GM19043 (cell line): ENCODE measurements around the gene PCNX2.

Experiments used
- ATAC-seq: cut with Tn5 transposase; IDR thresholded peaks from one replicate; pipeline ENCODE4 v1.9.1; 2021; ENCODE audit warnings: low read depth; ENCODE audit not compliant: unreplicated experiment

PCNX2 gene

DNA sequence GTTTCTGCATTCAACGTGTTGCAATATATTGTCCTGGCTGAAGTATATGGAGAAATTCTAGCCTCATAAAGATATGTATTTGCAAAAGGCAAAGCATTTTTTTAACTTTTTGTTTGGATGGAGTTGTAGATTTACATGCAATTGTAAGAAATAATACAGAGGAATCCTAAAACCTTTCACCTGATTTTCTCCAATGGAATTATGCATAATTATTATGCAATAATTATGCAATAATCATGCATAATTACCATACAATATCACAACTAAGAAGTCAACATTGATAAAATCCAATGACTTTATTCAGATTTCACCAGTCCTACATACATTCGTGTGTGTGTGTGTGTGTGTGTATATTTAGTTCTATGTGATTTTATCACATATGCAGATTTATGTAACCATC, 24.5 kb upstream of the PCNX2 start:
- ATAC-seq, result no peak

DNA sequence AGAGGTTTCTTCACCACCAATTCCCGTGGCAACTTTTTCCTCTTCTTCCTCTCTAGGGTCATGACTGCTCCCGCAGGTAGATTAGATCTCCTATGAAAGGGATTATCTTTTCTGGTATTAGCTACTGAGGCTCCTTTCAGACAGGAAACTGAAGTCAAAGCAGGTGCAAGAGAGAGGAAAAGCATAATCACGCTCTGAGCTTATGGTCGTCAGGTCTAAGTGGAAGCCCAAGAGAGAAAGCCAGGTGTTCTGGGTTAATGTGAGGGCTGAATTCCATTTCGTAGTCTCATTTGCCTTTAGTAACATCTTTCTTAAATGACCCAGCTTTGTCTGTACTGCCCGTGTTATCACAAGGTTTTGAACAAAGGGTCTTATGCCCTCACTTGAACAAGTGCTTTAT, 23.7 kb upstream of the PCNX2 start:
- ATAC-seq, result no peak

DNA sequence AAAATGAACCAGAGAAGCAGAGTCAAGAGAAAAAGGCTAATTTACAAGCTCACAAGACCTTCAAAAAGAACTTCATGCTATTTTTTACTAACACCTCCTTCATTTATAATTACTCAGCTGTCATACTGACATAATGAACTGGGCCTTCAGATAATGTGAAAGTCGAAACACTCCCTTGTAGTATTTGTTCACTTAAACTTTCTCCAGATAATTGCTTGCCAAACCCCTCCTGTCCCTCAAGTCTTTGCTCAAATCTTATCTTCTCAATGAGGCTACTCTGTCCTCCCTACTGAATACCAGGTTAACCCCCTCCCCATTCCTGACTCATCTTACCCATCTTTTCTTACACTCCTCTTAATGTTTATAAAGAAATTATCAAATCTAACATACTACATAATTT, 20.9 kb upstream of the PCNX2 start:
- ATAC-seq, result no peak

DNA sequence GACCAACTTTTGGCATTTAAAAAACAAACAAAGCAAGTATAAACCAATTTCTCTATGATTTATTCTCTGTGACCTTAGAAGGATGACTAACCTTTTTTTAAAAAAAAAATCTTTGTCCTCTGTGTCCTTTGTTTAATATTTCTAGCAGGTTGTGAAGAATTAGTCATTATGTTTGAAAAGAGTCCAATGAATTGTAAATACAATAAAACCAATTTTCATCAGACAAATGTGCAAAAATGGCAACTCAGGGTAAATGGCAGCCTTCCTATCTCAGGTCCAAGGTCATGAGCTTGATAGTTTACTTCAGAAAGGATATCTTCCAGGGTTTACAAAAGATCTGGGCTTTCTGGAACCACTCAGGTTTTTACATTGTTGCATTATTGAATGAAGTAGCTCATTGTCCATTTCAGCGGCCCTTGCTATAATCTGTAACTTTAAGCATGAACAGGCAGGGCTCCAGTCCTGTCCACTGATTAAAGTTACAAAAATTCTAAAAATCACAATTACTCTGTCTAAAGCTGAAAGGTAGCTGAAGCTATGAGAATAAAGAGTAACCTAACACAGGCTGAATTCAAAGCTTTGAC, 20.3 kb upstream of the PCNX2 start:
- ATAC-seq, result no peak

DNA sequence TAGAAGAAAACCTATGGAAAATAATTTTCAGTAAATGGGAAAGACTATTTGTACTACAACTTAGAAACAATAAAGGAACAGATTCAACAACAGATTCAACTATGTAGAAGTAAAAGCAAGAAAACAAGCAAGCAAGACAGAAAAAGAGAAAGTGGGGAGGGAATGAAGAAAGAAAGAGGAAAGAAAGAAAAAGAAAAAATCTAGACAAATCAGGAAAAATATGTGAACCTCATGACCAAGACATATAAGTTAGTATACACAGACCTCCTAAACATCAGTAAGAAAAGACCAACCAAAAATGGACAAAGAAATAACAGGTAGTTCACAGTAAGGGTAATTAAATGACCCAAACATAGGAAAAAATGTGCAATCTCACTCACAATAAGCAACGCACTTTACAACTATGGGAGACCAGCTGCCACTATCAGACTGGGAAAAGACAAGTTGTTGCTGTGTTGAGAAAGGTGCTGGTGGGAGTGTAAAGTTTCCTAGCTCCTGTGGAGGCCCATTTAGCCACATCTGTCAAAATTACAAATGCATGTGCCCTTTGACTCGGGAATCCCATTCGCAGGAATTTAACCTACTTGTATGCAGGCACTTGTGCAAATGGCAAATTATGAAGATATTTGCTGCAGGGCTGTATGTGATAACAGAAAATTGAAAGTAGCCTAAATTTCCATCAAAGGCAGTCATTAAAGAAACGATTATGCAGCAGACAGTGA, 18.1 kb upstream of the PCNX2 start:
- ATAC-seq, result no peak

GRCh38 chr1:233304489-233305102, 9.1 kb upstream of the PCNX2 start:
- ATAC-seq, result no peak

GRCh38 chr1:233300326-233300725, 4.8 kb upstream of the PCNX2 start:
- no peak for ATAC-seq

DNA sequence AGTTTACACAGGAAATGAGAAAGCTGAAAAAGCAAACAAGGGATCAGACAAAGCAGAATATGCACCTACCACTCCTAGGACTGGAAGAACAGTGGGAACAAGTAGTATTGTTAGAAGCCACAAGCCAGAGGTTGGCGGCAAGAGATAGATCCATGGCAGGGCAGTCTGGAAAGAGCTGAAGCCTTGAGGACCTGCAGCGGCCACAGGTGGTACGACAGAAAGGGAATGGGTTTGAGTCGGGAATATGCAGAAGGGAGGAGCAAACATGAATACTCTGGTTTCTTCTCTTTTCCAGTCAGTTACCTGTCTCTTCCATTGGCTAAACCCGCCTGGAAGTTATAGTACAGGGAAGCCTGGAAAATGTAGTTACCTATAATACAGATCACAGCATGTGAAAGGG, 3.9 kb upstream of the PCNX2 start:
- ATAC-seq, result no peak

- ATAC-seq, result no peak
These were observed 424 bp upstream of the PCNX2 start for GRCh38 chr1:233295975-233296322.

- ATAC-seq, result peak; percentile 50
These were observed 650 bp downstream of the PCNX2 start for GRCh38 chr1:233294913-233295236.

GRCh38 chr1:233293556-233294446, 1.7 kb downstream of the PCNX2 start:
- no peak for ATAC-seq

DNA sequence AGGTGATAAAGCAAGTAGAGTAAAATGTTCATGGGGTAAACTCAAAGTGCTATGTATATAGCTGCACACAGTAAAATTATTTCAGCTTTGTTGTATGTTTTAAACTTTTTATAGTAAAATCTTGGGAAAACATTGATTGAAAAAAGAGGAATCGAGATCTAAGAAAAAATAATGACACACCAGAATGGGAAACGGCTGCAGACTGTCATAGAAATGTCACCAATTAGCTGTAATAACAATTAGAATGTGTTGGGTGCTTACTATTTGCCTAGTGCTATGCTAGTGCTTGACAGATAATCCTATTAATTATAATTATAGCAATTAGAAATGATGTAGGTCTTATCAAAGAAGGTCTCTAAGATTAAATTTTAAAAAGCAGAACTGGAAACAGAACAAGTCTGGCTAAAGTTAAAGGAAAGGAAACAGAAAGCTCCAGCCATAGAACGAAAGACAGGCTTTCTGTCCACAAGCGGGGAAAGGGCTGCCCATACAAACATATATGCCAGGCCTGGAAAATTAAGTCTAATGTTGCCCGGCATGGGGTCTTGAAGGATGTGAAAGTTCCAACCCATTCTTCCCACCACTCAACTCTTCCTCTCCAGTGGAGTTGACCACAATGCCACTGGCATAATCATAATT, 5.0 kb downstream of the PCNX2 start:
- ATAC-seq, result no peak

DNA sequence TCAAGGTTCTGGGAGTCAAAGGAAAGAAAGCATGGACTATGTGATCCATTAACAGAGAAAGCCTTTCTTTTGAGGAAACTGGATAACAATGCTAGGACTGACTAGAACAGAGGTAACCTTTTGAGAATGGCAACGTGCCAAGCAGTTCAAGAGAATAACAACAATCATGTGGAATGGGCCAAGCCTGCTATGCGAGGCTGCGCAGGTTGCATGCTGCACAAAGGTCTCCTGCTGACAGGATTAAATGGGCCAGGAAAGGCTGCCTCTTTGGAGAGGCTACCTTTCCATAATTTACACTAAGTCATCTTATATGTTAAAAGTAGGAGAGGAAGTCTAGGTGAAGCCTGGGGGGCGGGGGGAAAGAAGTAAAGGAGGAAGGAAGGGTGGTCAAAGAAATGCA, 5.8 kb downstream of the PCNX2 start:
- no peak for ATAC-seq

DNA sequence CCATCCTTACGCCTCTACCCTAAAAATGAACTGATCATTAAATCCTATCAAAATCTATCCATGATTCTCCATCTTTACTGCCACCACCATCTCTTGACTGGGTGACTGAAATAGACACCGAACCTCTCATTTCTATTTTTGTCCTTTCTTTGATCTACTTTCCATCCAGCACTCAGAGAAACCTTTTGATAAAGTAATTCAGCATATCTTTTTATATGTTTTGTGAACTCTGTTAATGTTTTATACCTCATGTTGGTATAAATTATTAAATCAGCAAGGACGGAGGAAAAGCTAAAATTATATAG, 13.0 kb downstream of the PCNX2 start:
- no peak for ATAC-seq

GRCh38 chr1:233281711-233282581, 13.6 kb downstream of the PCNX2 start:
- ATAC-seq, result peak; percentile 85

- ATAC-seq, result no peak
These were observed 15.6 kb downstream of the PCNX2 start for GRCh38 chr1:233279971-233280370.

DNA sequence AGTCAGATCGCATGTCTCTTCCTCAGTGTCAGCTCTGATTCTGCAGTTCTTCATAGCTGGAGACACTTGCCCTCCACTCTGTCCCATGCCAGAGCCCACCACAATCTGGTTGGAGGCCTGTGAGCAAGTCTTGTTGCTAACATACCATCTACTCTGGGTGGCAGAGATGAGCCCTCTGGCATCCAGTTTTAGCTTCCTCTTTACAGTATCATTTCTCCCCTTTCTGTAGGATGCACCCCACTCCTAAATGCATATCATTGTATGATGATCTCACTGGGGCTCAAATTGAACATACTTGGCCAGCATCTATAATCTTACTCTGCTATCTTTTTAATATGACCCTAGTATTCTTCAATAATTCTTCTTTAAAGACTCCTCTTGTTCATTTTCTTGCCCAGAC, 16.9 kb downstream of the PCNX2 start:
- no peak for ATAC-seq

GRCh38 chr1:233277637-233278606, 17.6 kb downstream of the PCNX2 start:
- no peak for ATAC-seq

- ATAC-seq, result no peak
These were observed 25.9 kb downstream of the PCNX2 start for GRCh38 chr1:233269656-233270055.
